NCI-H187 (cell line): ENCODE results near the gene PARL.

Experiments used
- DNase-seq, 2 experiments: peaks; one replicate each; lab custom pipeline; 2025; lab: John Stamatoyannopoulos, UW

Gene PARL, protein sequence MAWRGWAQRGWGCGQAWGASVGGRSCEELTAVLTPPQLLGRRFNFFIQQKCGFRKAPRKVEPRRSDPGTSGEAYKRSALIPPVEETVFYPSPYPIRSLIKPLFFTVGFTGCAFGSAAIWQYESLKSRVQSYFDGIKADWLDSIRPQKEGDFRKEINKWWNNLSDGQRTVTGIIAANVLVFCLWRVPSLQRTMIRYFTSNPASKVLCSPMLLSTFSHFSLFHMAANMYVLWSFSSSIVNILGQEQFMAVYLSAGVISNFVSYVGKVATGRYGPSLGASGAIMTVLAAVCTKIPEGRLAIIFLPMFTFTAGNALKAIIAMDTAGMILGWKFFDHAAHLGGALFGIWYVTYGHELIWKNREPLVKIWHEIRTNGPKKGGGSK

DNA sequence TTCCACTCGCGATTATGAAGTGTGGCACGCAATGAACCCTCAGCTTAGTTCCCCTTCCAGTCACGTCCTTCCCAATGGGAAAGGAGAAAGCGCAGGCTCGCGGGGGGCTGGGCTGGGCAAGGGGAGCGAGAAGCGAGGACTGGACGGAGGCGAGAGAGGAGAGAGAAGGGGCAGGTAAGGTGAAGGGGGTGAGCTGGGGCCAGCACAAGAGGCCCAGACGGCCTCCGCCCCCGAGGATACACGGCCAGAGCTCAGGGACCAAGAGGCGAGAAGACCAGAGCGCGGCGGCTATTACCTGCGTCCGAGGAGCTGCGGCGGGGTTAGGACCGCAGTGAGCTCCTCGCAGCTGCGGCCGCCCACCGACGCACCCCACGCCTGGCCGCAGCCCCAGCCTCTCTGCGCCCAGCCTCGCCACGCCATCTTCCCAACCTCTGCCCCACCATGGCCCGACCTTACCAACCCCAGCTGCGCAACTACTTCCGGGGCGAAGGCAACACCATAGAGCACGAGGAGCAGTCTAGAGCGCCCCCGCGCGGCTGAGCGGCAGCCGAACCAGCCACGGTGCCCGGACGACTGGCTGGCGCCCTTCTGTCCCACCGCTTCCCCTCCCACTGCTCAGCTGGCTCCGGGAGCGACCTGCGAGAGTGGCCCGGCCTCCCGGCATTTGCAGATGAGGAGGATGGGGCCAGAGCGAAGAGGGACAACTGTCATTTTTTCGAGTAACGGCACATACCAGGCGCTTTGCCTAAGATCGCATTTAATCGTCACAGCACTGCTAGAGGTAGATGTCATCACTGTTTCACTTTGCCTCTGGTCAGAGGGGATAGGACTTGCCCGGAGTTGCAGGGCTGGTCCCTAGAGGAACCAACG is at the start of gene PARL:
PARL (minus strand) TSS at position 454 of the 870 bp plus-strand sequence; CDS start at position 420, 34 bp downstream.
- peak; percentile 83 to 88 for DNase-seq

DNA sequence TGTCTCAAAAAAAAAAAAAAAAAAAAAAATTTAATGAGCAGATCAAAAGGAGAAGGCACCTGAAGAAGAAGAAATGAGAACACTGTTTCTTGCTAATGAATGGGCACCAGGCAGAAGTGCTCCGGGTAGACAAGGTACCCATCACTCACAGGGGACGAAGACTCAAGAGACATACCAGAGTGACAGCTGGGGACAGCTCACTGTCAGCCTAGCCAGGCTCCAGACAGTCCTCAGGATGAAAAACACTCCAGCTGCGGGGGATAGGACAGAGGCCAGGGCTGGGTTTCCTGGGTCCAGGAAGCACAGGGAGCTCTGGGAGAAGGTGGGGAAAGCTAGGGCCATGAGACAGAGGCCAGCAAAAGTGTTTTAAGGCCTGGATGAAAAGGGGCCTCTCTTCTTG is 48.5 kb upstream of the PARL start:
- DNase-seq, result no peak

DNA sequence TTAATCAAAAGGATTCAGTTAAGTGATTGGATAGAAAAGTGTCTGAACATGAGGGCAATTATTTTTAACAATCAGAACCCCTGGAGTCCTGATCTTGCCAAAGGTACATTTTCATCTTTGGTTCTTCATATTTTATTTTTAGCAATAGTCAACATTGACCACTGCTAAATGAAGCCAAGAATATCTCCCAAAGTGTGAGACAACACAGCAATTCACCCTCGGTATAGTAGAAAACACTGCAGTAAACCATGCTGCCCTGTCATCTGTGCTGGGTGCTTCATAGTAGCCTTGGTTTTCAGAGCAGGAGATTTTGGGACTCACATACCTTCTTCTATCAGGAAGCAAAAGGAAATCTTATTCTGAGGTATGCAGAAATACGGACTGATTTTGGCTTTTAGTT is 47.2 kb upstream of the PARL start:
- no peak for DNase-seq

DNA sequence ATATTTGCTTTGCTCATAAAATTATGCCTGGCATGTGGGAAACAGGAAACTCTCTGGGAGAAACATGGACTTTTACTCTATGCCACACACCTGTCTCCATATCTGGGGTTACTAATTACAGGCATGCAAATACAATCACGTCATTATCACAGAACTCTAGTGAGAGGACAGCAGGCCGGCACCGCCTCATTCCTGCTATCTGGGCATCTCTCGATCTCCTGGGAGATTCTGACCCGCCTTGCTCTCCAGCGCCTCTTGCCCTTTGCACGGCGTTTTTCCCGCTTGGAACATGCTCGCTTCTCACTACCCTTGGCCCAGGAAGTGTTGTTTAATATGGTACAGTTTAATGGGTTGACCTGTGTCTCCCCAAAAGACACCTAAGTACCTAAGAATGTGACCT is 45.4 kb upstream of the PARL start:
- DNase-seq, result no peak

DNA sequence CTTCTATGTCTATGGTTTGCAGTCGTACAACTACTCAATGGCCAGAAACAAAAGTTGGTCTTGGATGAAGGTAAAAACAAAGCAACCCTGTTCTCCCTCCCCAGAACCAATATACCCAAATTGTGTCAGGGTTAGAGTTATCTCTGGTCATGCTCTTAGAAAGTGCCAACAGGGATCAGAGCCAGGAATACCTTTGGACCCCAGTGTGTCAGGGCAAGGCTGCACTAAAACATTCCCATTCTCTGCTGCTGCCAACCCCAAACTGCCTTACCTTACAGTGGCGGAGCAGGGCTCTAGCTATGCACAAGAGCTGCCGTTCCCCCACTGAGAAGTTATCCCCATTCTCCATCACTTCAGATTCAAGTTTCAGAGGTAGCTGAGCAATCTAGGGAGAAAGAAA is 42.4 kb upstream of the PARL start:
- DNase-seq, result no peak

DNA sequence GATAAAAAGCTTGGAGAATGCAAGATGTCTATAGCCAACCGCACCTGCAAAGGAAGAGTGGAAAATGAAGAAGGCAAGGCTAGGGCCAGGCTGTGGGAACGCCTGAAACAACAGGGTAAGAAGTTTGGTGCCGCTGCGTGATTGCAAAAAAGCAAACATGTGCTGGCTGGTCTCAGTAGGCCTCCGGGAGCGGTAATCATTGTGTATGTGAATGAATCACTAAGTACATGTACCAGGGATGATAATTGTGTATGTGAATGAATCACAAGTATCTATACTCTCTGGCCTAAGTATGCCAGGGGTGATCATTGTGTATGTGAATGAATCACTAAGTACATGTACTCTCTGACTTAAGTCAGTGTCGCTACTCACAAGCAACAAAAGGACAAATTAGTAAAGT is 40.3 kb upstream of the PARL start:
- no peak for DNase-seq

DNA sequence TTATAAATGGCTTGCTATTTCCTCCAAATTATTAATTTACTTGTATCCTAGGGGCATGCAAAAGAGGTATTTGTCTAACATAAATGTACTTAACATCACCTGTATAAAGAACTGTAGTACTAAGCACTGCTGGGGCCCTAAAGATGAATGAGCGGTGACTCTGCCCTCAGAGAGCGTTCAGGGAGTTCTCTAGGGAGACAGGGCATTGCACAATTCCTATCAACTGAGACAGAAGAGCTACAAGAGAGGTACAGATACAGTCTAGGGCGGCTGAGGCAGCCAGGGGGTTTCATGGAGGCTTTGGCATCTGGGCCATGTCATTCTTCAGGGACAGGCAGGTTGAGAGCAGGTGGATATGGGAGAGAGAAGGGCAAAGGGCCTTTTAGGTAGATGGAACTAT is 39.9 kb upstream of the PARL start:
- no peak for DNase-seq

DNA sequence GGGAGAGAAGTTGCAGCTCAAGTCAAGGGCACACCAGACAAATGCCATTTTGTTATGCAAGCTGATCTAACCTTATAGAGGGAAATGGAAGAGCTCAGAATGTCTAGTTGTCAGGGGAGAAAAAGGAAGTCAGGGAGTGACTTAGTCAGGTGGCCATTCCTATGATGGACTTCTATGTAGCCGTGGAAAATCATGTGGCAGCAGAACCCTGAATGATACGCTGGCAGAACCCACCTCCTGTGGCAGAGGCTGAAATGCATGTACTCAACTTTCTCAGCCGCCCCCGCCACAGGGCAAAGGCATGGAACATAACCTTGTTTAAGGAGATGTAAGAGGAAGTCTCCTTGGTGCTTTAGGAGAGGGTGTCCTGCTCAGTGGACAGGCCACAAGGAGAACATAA is 37.7 kb upstream of the PARL start:
- DNase-seq, result no peak

DNA sequence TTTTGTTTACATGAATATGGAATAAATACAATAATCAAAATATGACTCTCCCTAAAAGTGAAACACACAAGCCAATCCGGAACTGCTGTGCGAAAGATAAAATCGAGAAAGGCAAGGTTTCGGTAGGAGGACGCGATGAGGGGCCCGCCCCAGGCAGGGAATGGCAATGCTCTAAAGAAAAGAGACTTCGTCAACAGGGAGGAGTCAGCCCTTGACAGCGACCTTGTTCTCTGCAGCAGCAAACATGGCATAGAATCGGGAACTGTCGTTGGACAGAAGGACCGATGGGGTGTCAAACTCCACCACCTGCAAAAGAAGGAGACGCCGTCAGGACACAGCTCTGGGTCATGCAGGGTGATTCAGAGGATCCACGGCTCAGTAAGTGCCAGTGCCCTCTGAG is 36.4 kb upstream of the PARL start:
- DNase-seq, result no peak

DNA sequence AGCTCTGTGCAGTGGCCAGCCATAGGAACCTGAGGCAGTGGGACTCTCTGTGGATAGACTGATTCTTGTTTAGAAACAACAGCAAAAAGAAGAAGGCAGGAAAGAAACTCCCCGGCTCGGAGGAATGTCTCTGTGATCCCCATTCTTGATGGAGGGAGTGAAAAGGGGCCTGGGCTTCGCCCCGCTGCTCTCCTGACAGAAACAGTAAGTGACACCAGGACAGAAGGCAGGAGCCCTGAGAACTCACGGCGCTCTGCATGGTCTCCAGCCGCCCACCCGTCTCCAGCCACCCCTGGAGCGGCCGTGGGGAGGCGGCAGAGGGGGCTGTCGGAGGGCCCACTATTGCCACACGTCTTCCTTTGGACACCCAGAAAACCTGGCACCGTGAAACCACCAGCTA is 35.7 kb upstream of the PARL start:
- no peak for DNase-seq

DNA sequence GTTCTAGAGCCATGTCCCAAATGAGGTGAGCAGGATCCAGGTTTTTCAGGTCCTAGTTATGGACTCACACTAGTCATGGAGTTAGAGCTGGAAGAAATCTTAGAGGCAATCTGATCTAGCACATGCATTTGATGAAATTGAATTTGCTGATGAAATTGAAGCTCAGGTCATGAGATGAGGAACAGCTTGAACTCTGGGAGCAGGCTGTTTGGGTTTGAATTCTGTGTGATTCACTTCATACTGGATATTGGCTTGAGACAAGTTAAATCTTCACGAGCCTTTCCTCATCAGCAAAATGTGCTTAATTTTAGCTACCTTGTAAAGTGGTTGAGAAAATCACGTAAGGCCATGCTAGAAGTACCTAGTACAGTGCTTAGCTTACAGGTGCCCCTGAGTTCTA is 33.5 kb upstream of the PARL start:
- no peak for DNase-seq

DNA sequence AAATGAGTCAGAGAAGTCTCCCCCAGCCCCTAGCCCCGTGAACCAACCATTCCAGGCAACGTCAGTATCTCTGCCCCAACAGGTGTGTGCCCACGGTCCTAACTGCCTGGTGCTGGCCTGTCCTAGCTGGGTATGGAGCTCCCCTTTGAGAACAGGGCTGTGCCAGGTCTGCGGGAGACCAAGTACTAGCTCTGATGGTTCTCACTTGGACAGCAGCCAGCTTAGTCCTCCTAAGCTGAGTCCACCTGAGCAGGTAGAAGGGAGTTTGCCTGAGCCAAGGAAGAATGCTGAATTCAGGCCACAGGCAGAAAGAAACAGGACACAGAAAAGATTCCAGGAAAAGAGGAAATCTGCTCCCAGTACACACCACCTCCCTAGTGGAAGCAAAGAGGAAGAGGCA is 33.1 kb upstream of the PARL start:
- DNase-seq, result no peak

DNA sequence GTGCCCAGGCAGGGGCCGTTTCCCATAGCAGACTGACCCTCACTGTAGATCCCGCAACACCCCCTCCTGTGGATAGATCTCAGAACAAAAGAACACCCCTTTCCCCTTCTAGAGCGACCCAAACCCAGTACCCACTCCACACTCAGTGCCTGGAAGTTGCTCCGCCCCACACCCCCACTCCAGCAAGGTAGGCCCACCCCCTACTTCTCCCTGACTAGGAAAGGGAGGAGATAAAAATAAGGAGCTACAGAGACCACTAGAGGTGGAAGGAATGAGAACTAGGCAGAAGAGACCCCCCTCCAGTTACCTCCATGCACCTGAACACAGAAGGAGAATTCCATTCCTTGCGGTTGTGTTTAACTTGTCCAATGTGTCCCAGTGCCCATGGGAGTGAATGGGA is 30.2 kb upstream of the PARL start:
- no peak for DNase-seq

DNA sequence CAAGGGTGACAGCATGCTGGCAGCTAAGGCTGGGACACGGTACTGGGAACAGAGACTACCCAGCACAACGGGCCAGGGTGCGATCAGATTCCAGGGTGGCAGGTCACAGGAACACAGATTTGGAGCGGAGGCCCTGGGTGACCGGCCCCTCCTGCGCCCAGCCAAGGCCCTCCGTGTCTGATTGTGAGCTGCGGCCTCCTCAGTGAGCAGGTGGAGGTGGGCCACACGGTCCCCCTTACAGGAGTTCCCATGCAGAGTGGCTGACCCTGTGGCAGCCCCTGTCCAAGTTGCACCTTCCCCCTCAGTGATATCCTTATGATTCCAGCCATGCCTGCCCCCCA is 28.9 kb upstream of the PARL start:
- no peak for DNase-seq

DNA sequence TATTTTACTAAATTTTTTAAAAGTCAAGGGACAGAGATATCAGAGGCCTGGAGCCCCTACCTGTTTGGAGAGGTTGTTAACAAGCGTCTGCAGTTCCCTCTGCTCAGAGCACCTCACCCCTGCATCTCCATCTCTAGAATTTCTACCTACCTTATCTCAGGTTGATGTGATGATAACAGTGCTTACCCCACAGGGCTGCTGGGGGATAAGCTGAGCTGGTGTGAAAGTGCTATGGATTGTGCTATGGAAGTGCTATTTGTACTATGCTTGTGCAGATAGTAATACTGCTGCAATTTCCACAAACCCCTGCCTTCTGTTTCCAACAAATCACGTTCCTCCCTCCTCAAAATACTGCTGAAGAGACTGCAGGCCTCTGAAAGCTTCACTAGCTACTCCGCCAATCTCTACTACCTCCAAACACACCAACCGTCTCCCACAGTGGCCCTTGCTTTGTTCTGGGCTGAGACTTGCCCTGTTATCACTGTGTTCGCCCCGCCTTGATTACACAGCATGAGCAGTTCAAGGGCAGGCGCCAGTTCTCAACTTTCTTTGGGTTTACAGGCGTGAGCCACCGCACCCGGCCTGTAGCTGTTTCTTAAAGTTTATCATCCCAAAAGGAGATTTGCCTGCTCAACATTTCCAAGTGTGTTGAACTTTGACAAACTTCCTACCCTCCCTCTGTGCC is 28.4 kb upstream of the PARL start:
- DNase-seq, result no peak

DNA sequence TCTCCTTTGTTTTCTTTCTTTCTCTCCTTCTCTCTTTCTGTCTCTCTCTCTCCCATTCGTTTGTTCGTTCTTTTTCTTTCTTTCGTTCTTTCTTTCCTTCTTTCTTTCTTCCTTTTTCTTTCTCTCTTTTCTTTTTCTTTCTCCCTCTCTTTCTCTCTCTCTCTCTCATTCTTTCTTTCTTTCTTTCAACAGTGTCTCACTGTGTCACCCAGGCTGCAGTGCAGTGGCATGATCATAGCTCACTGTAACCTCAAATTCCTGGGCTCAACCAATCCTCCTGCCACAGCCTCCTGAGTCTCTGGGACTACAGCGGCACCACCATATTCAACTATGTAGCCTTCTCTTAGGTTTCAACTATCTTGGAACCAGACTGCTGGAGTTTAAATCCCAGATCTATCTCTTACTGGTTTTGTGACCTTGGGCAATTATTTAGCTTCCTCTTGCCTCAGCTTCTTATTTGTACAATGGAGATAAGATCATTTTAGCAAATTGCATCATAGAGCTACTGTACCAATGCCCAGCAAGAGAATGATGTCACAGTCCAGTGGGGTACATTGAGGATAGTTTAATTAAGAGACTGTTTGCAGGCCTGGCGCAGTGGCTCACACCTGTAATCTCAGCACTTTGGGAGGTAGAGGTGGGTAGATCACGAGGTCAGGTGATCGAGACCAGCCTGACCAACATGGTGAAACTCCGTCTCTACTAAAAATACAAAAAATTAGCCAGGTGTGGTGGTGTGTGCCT is 27.3 kb upstream of the PARL start:
- DNase-seq, result no peak

DNA sequence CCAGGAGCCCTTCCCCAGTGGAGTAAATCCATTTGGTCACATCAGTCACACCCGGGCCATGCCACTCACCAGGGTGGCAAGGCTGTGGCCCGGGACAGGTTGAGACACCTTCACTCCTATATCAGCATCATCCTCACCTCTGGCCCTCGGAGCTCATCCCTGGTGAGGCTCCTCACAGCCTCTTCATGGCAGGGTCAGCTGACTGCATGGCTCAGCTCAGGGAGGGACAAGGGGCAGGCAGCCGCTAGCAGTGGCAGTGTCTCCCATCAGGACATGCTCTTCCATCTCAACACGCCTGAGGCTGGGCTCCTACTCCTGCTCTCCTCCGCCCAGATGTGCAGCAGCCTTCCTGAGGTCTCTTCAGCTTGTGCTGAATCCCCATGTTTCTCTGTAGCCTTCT is 26.4 kb upstream of the PARL start:
- no peak for DNase-seq

DNA sequence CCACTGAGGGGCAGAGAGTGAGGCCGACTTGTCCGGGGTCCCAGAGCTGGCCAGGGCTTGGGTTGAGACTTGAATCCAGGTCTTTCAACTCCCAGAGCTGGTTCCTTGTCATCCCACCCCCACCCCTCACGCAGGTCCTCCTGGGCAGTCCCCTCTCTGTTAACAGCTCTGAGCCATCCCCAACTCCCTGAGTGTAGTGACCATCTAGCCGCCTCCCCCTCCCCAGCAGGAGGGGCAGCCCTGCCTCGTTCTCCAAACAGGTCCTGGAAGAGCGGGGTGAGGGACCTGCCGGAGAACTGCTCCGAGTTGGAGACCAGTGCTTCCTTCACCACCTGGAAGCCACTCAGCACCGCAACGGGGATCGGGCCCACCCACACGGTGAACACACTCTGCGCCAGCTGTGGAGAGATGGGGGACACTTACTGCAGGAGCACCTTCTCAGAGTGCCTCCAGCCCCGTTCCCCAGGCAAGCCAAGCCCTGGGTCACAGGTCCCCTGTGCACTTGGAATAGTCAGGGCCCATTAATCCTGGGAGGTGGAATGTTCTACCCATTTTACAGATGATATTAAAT is 24.4 kb upstream of the PARL start:
- no peak for DNase-seq

DNA sequence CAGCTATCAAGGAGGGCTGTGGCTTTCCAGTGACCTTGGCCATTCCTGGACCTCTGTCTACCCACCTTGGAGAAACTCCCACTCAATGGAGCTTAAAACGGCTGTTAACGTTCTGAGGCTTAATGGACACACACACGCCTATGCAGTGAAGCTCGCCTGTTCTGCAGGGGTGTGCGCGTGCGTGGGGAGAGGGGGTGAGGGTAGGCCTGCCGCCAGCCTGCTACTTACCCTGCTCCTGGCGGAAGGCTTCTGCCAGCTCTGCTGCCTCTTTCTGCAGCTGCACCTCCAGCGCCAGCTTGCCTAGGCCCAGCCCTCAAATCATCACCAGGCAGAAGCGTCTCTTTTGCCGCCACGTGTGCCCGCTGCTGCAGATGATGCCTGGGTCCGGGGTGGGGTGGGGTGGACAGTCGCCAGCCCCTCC is 23.2 kb upstream of the PARL start:
- DNase-seq, result no peak

DNA sequence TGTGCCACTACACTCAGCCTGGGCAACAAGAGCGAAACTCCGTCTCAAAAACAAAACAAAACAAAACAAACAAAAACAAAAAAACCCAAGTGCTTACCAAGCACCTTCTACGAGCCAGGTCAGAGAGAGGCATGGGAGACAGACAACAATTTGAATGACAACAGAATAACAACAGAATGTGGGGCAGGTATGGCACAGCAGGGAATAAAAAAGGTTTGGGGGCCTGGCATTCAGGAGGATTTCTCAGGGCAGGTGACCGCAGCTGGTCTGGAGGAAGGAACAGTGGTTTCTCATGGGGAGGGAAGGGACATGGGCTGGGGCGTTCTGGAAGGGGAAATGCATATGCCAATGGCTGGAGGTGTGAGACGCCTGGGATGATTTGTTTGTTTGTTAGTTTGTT is 22.5 kb upstream of the PARL start:
- no peak for DNase-seq

DNA sequence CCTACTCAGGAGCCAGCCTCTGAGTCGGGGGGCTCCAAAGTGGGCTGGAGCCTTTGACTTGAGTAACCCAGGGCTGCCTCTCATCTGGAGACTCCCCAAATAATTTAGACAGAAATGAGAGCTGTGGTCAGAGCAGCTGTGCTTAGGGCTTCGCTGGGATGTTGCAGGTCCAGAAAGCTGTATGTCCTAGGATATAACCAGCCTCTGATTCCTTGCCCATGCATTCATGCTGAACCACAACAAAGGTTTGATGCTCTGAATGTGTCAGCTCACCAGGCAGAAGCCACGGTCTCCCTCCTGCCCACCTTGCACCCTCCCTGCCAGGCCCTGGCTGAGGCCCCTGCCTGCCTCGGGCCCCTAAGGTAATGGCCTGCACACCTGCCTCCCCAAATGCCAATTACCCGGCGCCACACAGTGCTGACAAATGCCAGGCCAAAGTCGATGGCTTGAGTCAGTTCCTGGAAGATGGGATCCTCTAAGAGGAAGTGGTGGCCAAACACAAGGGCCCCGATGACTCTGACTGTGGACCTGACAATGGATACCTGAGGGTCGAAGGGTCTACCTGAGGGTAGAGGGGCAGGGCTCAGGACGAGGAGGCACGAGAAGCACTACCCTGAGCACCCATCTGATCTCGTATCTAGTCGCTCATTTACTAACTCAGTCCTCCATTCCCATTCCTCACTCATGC is 21.7 kb upstream of the PARL start:
- no peak for DNase-seq
